Activated naive CD4-positive, alpha-beta T cell treated with anti-CD3 and anti-CD28 coated beads, Interleukin-2, amount 50 U/mL, for 24 hours (primary cell): ENCODE data around the gene COMMD7.
A peak's percentile ranks its signal among the peaks of the same experiment; 100 is the strongest.
"Not testable (repeated sequence)": the region's sequence is repeated elsewhere in the genome, so short reads cannot be mapped to it uniquely, and the experiment has no call there.

ENCODE experiments used
- H3K27ac Mint-ChIP-seq: one replicate; pipeline ENCODE4 v1.8.0; 2021; ENCODE audit warnings: mild to moderate bottlenecking, mixed read lengths
- H3K27me3 Mint-ChIP-seq: one replicate; pipeline ENCODE4 v1.8.0; 2021; ENCODE audit warnings: mixed read lengths
- H3K36me3 Mint-ChIP-seq: one replicate; pipeline ENCODE4 v1.8.0; 2021; ENCODE audit warnings: mixed read lengths
- H3K4me1 Mint-ChIP-seq: one replicate; pipeline ENCODE4 v1.8.0; 2021; ENCODE audit warnings: mixed read lengths
- H3K4me3 Mint-ChIP-seq: one replicate; pipeline ENCODE4 v1.8.0; 2021; ENCODE audit warnings: mild to moderate bottlenecking, mixed read lengths
- H3K9me3 Mint-ChIP-seq: one replicate; pipeline ENCODE4 v1.8.0; 2021; ENCODE audit warnings: mixed read lengths

COMMD7 gene

DNA sequence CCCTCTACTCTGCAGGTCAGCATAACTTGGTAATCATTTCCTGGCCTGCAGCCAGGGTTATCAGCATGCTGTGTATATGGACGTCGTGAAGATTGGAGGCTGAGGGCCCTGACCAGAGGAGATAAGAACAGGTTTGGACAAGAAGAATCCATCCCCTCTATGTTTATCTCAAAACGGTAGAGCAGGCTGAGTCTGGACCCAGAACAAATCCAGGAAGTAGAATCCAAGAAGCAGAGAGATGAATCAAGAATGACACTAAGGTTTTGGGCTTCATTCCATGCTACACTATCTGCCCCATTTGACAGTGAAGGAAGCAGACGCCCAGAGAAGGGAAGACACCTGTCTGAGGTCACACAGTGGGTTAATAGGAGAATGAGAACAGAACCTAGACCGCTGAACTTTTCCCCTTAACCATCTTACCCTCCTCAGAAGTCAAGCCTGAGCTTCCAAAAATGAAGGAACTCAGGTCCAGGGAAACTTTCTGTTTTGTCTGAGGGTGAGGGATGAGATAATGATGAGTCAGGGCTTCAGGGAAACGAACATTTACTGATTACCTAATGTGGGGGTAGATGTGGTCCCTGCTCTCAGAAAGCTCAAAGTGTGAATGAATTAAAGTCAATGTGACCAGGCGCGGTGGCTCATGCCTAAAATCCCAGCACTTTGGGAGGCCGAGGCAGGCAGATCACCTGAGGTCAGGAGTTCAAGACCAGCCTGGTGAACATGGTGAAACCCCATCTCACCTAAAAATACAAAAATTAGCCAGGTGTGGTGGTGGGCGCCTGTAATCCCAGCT, 9.4 kb upstream of the COMMD7 start:
- Mint-ChIP-seq H3K27me3 (no peaks in the 10 kb centered on the region), H3K4me3 (no peak overlapping the region), H3K27ac (no peak overlapping the region)

DNA sequence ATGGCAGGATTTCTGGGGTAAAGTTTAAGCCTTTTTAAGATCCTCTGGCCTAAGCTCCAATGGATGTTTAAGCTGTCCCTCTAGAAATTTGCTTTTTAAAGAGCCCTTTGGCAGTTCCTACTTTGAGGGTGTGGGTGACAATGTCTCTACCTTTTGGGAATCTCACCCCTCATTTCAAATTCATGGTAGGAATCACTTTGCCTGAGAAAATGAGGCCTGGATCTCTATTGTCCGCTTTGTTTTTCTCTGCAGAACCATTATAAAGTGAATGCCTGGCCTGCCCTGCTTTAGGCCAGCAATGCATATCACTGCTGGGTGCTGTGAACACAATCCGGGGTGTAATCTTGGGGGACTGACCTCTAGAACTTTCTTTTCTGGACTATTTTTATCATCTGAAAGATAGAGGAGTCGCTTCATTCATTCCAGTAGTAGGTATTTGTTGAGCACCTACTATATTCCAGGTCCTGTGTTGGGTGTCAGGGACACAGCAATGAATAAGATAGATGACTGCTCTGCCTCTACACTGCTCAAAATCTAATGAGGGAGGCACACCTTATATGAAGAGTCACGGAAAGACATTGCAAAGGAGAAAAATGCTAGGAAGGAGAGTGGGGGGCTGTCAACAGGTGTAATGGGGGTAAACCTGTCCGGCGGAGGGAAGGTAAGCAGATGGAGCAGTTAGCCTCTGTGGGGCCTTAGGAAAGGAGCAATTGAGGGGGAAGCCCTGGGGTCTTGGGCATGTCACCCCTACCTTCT, 8.6 kb upstream of the COMMD7 start:
- no peaks in the 10 kb centered on the region for H3K27me3 Mint-ChIP-seq
- no peaks in the 10 kb centered on the region for H3K9me3 Mint-ChIP-seq
- no peaks in the 10 kb centered on the region for H3K36me3 Mint-ChIP-seq
- no peak overlapping the region for H3K4me3 Mint-ChIP-seq
- H3K4me1 Mint-ChIP-seq = no peaks in the 10 kb centered on the region
- H3K27ac Mint-ChIP-seq = peak overlapping the region; percentile 13

More for the DNA sequence above, 9.4 kb upstream of the COMMD7 start:
- Mint-ChIP-seq H3K36me3 (no peaks in the 10 kb centered on the region), H3K4me1 (no peaks in the 10 kb centered on the region), H3K9me3 (no peaks in the 10 kb centered on the region)

DNA sequence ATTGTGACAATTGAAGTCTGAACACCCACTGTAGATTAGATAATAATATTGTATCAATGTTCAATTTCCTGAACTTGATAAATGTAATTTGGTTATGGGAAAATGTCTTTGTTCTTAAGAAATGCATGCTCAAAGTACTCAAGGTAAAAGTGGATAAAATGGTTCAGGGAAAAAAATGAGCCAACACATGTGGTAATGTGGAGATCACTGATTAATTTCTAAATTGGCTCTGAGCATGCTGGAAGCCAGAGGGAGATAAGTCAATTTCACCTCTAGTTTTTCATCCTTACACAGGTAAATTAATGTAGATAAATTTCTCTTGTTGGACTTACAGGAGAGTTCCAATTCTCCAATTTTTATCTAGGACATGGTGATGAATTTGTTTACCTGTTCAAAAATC, 8.0 kb upstream of the COMMD7 start:
- H3K4me3 Mint-ChIP-seq = no peak overlapping the region
- no peaks in the 10 kb centered on the region for H3K27me3 Mint-ChIP-seq
- no peak overlapping the region for H3K27ac Mint-ChIP-seq
- H3K9me3 Mint-ChIP-seq = no peaks in the 10 kb centered on the region
- H3K4me1 Mint-ChIP-seq = no peaks in the 10 kb centered on the region
- H3K36me3 Mint-ChIP-seq = no peaks in the 10 kb centered on the region

DNA sequence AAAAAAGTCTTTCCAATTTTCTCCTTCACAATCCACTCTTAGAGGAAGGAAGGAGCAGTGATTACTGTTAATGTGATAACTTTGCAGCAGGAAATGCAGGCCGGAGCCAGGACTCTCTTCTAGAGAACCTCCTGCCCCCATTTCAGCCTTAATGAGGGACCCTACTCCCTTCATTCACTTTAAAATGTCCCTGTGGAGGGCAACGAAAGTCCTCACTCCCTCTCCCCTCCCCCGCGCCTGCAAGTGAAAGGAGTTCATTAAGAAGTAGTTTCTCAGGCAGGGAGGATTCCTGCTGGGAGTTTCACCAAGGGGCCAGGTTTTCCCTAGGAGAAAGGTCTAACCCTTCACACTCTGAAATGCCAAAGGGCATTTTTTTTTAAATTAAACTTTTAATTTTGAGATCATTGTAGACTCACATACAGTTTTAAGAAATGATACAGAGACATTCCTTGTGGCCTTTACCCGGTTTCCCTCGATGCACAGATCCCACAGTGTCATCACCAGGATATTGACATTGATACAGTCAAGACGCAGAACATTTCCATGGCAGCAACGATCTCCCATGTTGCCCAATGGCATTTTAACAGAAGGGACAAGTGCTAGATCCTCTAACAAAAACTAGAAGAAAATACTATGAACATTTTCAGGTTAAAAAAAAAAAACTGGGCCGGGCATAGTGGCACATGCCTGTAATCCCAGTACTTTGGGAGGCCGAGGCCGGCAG, 6.8 kb upstream of the COMMD7 start:
- H3K27ac Mint-ChIP-seq = no peak overlapping the region
- no peak overlapping the region for H3K4me3 Mint-ChIP-seq
- no peaks in the 10 kb centered on the region for H3K36me3 Mint-ChIP-seq
- no peaks in the 10 kb centered on the region for H3K27me3 Mint-ChIP-seq
- H3K4me1 Mint-ChIP-seq = no peaks in the 10 kb centered on the region
- H3K9me3 Mint-ChIP-seq = no peaks in the 10 kb centered on the region

DNA sequence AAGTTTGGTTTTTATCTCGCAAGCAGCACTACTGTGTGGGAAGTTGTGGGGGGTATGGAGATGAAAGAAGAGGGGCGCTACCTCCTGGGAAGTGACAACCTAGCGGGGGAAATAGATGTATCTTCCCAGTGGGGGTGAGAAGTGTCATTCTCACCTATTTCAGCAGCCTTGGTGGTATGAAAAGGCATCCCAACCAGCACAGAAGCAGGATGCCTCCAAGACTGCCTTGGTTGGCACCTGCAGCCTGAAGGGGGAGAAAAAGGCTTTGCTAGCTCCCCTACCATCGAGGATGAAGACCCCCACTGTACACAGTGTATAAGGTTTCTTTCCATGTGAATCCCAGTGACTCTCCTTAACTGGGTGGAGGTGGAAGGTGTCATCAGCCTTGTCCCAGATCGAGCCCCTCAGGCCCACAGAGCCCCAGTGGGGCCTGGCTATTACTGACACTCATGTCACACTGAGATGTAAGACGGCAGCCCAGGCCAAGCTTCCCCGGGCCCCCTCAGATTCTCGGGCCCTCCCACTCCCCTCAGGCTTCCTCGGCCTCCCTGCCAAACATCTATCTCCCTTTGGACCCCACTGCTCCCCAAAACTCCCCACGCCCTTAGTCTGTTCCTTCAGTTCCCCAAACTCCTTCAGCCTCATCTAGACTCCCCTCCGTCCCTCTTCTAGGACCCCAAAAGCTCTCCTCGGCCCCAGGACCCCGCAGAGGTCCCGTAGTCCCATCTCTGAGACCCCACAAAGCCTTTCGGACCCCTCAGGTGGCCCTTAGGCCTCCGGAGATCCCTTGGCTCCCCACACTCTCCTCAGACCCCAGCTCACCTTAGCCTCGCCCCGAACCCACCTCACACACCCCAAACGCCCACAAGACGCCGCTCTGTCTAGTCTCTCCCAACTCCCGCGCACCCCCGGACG, 688 bp downstream of the COMMD7 start:
- Mint-ChIP-seq H3K27me3 (no peaks in the 10 kb centered on the region), H3K27ac (peak overlapping the region; percentile 92), H3K9me3 (no peaks in the 10 kb centered on the region), H3K4me3 (peak overlapping the region; percentile 96), H3K36me3 (peaks cover 2% of the 10 kb centered on the region), H3K4me1 (peaks cover 36% of the 10 kb centered on the region)

DNA sequence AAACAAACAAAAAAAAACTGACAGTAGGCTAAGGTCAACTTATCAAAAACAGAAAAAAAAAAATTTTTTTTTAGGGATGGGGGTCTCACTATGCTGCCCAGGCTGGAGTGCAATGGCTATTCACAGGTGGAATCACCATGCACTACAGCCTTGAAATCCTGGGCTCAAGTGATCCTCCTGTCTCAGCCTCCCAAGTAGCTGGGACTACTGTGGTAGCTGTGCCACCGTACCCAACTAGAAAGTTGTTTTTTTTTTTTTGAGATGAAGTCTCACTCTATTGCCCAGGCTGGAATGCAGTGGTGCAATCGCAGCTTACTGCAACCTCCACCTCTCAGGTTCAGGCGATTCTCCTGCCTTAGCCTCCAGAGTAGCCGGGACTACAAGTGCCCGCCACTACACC, 2.1 kb downstream of the COMMD7 start:
- no peak overlapping the region for H3K4me3 Mint-ChIP-seq
- H3K27me3 Mint-ChIP-seq = no peaks in the 10 kb centered on the region
- peaks cover 2% of the 10 kb centered on the region for H3K36me3 Mint-ChIP-seq
- H3K27ac Mint-ChIP-seq = no peak overlapping the region
- H3K4me1 Mint-ChIP-seq = peaks cover 49% of the 10 kb centered on the region
- H3K9me3 Mint-ChIP-seq = no peaks in the 10 kb centered on the region

DNA sequence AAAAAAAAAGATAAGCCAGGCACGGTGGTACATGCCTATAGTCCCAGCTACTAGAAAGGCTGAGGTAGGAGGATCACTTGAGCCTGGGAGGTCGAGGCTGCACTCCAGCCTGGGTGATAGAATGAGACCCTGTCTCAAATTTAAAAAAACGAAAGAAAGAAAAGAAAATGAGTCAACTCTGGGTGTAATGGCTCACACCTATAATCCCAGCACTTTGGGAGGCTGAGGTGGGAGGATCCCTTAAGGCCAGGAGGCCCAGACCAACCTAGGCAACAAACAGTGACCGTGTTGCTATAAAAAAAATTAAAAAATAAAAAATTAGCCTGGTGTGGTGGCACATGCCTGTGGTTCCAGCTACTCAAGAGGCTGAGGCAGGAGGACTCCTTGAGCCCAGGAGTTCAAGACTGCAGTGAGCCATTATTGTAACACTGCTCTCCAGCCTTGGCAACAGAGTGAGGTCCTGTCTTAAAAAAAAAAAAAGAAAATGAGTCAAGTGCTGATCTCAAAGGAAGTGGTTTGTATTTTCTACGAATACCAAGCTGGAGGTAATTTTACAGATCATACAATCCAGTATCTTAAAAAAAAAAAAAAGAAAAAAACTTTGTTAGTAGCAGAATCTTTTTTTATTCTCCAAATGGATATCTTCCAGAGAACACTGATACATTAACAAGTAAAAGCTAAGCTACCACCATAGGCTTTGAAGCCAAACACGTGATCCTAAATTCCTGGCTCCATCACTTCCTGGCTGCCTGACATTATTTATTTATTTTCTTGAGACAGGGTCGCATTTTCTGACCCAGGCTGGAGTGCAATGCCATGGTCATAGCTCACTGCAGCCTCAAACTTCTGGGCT, 5.7 kb downstream of the COMMD7 start:
- Mint-ChIP-seq H3K27me3 (no peaks in the 10 kb centered on the region), H3K9me3 (no peaks in the 10 kb centered on the region), H3K4me1 (peaks cover 45% of the 10 kb centered on the region), H3K36me3 (peaks cover 2% of the 10 kb centered on the region), H3K4me3 (peak overlapping the region; percentile 54), H3K27ac (peak overlapping the region; percentile 79)

DNA sequence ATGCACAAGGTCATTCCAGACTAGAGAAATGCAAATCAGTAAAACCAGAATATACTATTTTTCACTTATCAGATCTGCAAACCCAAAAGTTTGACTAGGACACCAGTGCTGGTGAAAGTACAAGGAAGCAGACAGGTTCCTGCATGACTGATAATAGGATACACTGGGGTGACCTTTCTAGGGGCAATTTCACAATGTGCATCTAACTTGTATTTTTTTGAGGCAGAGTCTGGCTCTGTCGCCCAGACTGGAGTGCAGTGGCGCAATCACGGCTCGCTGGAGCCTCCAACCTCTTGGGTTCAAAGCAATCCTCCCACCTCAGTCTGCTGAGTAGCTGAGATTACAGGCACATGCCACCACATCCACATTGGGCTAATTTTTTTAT, 11.4 kb downstream of the COMMD7 start:
- no peaks in the 10 kb centered on the region for H3K27me3 Mint-ChIP-seq
- H3K27ac Mint-ChIP-seq = peak overlapping the region; percentile 46
- H3K4me3 Mint-ChIP-seq = no peak overlapping the region
- peaks cover 1% of the 10 kb centered on the region for H3K36me3 Mint-ChIP-seq
- H3K9me3 Mint-ChIP-seq = no peaks in the 10 kb centered on the region
- peaks cover 40% of the 10 kb centered on the region for H3K4me1 Mint-ChIP-seq

DNA sequence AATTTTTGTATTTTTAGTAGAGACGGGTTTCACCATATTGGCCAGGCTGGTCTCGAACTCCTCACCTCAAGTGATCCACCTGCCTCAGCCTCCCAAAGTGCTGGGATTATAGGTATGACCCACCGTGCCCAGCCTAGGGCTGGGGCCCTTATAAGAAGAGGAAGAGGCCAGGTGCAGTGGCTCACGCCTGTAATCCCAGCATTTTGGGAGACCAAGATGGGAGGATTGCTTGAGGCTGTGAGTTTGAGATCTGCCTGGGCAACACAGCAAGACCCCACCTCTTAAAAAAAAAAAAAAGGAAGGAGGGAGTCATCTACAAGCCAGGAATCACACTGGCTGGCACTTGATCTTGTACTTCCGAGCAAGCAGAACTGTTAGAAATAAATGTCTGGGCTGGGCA, 13.9 kb downstream of the COMMD7 start:
- not testable (repeated sequence) for H3K27ac Mint-ChIP-seq, H3K27me3 Mint-ChIP-seq, H3K4me3 Mint-ChIP-seq, H3K36me3 Mint-ChIP-seq, H3K9me3 Mint-ChIP-seq
- H3K4me1 Mint-ChIP-seq = peaks cover 24% of the 10 kb centered on the region

DNA sequence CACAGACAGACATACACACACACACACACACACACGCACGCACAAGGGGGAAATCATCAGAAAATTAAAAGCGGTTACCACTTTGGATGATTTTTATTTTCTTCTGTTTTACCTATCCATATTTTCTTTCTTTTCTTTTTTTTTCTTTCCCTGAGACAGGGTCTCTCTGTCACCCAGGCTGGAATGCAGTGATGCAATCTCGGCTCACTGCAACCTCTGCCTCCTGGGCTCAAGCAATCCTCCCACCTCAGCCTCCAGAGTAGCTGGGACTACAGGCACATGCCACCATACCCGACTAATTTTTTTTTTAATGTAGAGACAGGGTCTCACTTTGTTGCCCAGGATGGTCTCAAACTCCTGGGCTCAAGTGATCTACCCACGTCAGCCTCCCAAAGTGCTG, 14.8 kb downstream of the COMMD7 start:
- not testable (repeated sequence) for H3K4me3 Mint-ChIP-seq, H3K27me3 Mint-ChIP-seq, H3K36me3 Mint-ChIP-seq, H3K9me3 Mint-ChIP-seq
- peaks cover 24% of the 10 kb centered on the region for H3K4me1 Mint-ChIP-seq
- peak overlapping the region; percentile 43 for H3K27ac Mint-ChIP-seq

DNA sequence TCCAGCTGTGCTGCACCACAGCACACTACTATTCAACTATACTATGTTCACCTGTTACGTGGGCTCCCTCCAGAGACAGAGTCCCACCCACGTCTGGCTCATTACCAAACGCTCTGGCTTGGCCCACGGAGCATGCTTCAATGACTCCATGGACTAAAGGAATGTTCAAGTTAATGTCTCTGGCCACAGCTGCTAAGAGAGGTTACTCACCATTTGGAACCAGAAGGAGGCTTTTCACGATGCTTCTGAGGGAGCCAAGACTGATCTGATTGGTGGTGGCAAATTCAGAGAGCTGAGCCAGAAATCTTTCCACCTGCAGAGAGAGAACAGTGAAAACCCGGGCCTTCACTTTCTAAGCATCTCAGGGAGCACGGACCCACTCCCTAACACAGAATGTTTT, 15.6 kb downstream of the COMMD7 start:
- no peaks in the 10 kb centered on the region for H3K9me3 Mint-ChIP-seq
- H3K36me3 Mint-ChIP-seq = peaks cover 6% of the 10 kb centered on the region
- H3K4me1 Mint-ChIP-seq = peaks cover 24% of the 10 kb centered on the region
- H3K27ac Mint-ChIP-seq = no peak overlapping the region
- no peak overlapping the region for H3K4me3 Mint-ChIP-seq
- H3K27me3 Mint-ChIP-seq = no peaks in the 10 kb centered on the region

DNA sequence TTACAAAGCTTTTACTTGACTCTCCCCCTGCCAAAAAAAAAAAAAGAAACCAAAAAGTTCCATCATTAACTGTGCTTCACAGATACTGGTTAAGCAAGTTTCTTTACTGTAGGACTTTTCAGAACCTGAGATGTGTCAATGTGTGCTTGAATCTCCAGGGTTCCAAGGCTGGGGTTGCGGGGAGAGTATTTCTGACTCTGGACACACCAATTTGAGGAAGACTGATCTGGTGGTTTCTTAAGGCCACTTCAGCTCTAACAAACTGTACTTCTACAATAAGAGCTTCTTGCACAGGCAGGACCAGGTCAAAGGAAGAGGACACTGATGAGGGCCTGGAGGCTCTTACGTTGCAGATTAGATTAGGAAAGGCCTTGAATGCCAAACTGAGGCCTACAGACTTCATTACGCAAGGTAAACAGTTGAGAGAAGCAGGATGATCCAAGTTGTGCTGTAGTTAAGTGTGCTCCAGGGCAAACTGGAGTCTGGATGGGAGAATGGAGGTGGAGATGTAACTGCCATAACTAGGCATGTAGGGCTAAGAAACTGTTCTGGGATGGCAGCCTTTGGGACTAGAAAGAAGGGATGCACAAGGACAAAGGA, 24.4 kb downstream of the COMMD7 start:
- H3K27ac Mint-ChIP-seq = no peak overlapping the region
- peaks cover 7% of the 10 kb centered on the region for H3K4me1 Mint-ChIP-seq
- peaks cover 6% of the 10 kb centered on the region for H3K36me3 Mint-ChIP-seq
- no peaks in the 10 kb centered on the region for H3K27me3 Mint-ChIP-seq
- no peak overlapping the region for H3K4me3 Mint-ChIP-seq
- no peaks in the 10 kb centered on the region for H3K9me3 Mint-ChIP-seq

DNA sequence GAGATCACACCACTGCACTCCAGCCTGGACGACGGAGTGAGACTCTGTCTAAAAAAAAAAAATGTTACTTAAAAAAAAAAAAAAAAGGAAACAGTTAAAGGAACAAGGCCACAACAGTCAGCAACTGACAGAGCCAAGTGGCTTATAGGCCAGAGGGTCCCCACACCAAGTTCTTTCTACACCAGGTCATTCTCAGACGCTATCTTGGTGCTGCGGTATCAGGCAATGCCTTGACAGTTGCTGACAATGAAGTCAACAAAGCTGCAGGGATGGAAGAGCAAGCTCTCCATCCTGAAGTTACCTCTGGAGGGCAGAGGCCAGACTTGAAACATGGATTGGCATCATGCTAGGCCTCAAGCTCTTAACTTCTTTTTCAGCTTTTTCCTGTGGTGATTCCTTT, 31.9 kb downstream of the COMMD7 start:
- no peaks in the 10 kb centered on the region for H3K9me3 Mint-ChIP-seq
- H3K4me1 Mint-ChIP-seq = peaks cover 12% of the 10 kb centered on the region

DNA sequence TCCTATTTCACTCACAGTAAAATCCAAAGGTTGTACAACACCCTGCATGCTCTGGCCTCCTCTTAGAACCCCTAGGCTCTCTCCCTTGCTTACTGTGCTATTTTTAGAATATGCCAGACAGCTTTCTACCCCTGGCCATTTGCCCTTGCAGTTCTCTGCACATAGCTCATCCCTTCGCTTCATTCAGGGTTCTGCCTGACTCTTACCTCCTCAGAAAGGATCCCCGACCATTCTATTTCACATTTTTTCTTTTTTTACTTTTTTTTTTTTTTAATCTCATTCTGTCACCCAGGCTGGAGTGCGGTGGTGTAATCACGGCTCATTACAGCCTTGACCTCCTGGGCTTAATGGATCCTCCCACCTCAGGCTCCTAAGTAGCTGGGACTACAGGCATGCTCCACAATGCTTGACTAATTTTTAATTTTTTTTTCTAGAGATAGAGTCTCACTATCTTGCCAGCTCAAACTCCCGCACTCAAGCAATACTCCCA, 33.6 kb downstream of the COMMD7 start:
- H3K9me3 Mint-ChIP-seq = no peaks in the 10 kb centered on the region
- peaks cover 12% of the 10 kb centered on the region for H3K4me1 Mint-ChIP-seq
- peaks cover 4% of the 10 kb centered on the region for H3K36me3 Mint-ChIP-seq
- no peak overlapping the region for H3K27ac Mint-ChIP-seq
- H3K4me3 Mint-ChIP-seq = no peak overlapping the region
- no peaks in the 10 kb centered on the region for H3K27me3 Mint-ChIP-seq

More for the DNA sequence above, 31.9 kb downstream of the COMMD7 start:
- Mint-ChIP-seq H3K36me3 (peaks cover 4% of the 10 kb centered on the region), H3K27me3 (no peaks in the 10 kb centered on the region), H3K4me3 (no peak overlapping the region), H3K27ac (no peak overlapping the region)
